ENCODE results near the gene B4GALNT4. TPM values are rescaled to one million over a fixed set of nuclear protein-coding genes. Genes with fewer than 3 reads are reported as not detected.
"Not testable (repeated sequence)": the region's sequence is repeated elsewhere in the genome, so short reads cannot be mapped to it uniquely, and the experiment has no call there.

Gene B4GALNT4
- total RNA-seq, 1 donor from 2014 or later = 22.9 TPM

GRCh38 chr11:408154-409007, 39.1 kb downstream of the B4GALNT4 start:
- DNase-seq = no peak

GRCh38 chr11:409008-409599, 39.8 kb downstream of the B4GALNT4 start:
- DNase-seq = no peak

- DNase-seq = no peak
These were observed 40.5 kb downstream of the B4GALNT4 start for GRCh38 chr11:409600-410483.

GRCh38 chr11:410711-411110, 41.4 kb downstream of the B4GALNT4 start:
- not testable (repeated sequence) for DNase-seq

GRCh38 chr11:411520-411919, 42.2 kb downstream of the B4GALNT4 start:
- DNase-seq = not testable (repeated sequence)

GRCh38 chr11:412641-413119, 43.4 kb downstream of the B4GALNT4 start:
- DNase-seq = no peak

- DNase-seq = no peak
These were observed 44.1 kb downstream of the B4GALNT4 start for GRCh38 chr11:413120-414081.

- DNase-seq = no peak
These were observed 45.1 kb downstream of the B4GALNT4 start for GRCh38 chr11:414318-414857.

- DNase-seq = no peak
These were observed 46.3 kb downstream of the B4GALNT4 start for GRCh38 chr11:415640-416041.

- no peak for DNase-seq
These were observed 46.9 kb downstream of the B4GALNT4 start for GRCh38 chr11:416051-416756.

- DNase-seq = no peak
These were observed 47.7 kb downstream of the B4GALNT4 start for GRCh38 chr11:416757-417621.

- DNase-seq = no peak
These were observed 48.5 kb downstream of the B4GALNT4 start for GRCh38 chr11:417652-418342.

- DNase-seq = no peak
These were observed 49.3 kb downstream of the B4GALNT4 start for GRCh38 chr11:418343-419247.

GRCh38 chr11:419248-420005, 50.1 kb downstream of the B4GALNT4 start:
- DNase-seq = no peak

GRCh38 chr11:420054-420910, 51.0 kb downstream of the B4GALNT4 start:
- DNase-seq = no peak

- no peak for DNase-seq
These were observed 51.6 kb downstream of the B4GALNT4 start for GRCh38 chr11:420911-421321.
